ENCODE results near the gene JUND. TPM values are rescaled to one million over a fixed set of nuclear protein-coding genes. Genes with fewer than 3 reads are reported as not detected.

The JUND gene
- total RNA-seq, 1 experiment from 2014 or later, result 221 TPM

GRCh38 chr19:18300930-18301717 is 19.7 kb upstream of the JUND start (continued):
- no peak for TF ChIP-seq EGR1 (IDR thresholded peaks at IDR 0.05; ENCODE audit: low read depth)
- peak; percentile 50 for TF ChIP-seq POLR2AphosphoS5 (IDR thresholded peaks at IDR 0.05; ENCODE audit: low read depth, low read length)
- no peak for TF ChIP-seq YY1 (IDR thresholded peaks at IDR 0.05; ENCODE audit: extremely low read depth, insufficient replicate concordance, low read depth, low read length)
- TF ChIP-seq CEBPB (IDR thresholded peaks at IDR 0.05; ENCODE audit: low read depth), result no peak

GRCh38 chr19:18299654-18300053 is 18.2 kb upstream of the JUND start:
- ChIA-PET POLR2A (interaction anchor here (1.2 to 3.2 kb wide), 3 partner anchors 19 to 89 kb away, joined by 3 to 14 read pairs (median 3); partner anchors contain the start of gene JUND), CTCF (no interaction called here), RAD21 (ENCODE audit: low non-redundant PET in 1 of 2, low total read pairs in 2 of 2, uncharacterized antibody in 2 of 2, unreplicated experiment in 2 of 2) (interaction anchor here in 1 of 2 experiments (0.7 kb wide), 1 partner anchor 13 kb away, joined by 3 read pairs; no protein-coding TSS in a partner anchor)
- no TSS peak for BruUV-seq (replicated peaks)
- Histone ChIP-seq H3K4me2 (ENCODE audit: low read length) (0 out of 2 replicates have a peak overlapping the region, but pooled peaks have one; percentile 48), H3K4me3 (replicated peaks in 1 of 2; ENCODE audit: low read depth in 1 of 2, low read length in 2 of 2) (no peak overlapping the region), H4K20me1 (ENCODE audit: insufficient read depth) (no peaks in the 10 kb centered on the region), H3K27me3 (ENCODE audit: insufficient read depth, low read length) (no peaks in the 10 kb centered on the region), H3K9me2 (ENCODE audit: insufficient read depth) (no peaks in the 10 kb centered on the region), H3K9ac (ENCODE audit: low read length) (no peak overlapping the region), H3K79me2 (ENCODE audit: insufficient read depth, low read length) (no peaks in the 10 kb centered on the region), H3K36me3 (ENCODE audit: control insufficient read depth in 1 of 2, insufficient read depth in 2 of 2, low read length in 2 of 2) (no peaks in the 10 kb centered on the region), H3K4me1 (ENCODE audit: control insufficient read depth in 1 of 2, insufficient read depth in 2 of 2, low read length in 2 of 2) (peaks cover 48 to 72% of the 10 kb centered on the region in 2 experiments), H3K9me3 (ENCODE audit: control insufficient read depth in 1 of 2, insufficient read depth in 1 of 2, low read depth in 1 of 2, low read length in 2 of 2) (no peaks in the 10 kb centered on the region), H3K27ac (ENCODE audit: low read depth, low read length) (no peak overlapping the region), H2AFZ (ENCODE audit: low read depth, low read length, poor library complexity, severe bottlenecking) (no peak overlapping the region)
- ATAC-seq (no peak), DNase-seq (ENCODE audit: low read depth, low spot score) (no peak)
- intact Hi-C loops (cut with micrococcal nuclease), result no loop called here
- no peak for TF ChIP-seq MAX (IDR thresholded peaks at IDR 0.05)
- TF ChIP-seq POLR2AphosphoS5 (IDR thresholded peaks at IDR 0.05; ENCODE audit: low read depth, low read length), result no peak
- no peak for TF ChIP-seq SIN3A (IDR thresholded peaks at IDR 0.05; ENCODE audit: low read depth)
- TF ChIP-seq RAD21 (IDR thresholded peaks at IDR 0.05; ENCODE audit: low read depth), result no peak
- no peak for TF ChIP-seq CTCF (IDR thresholded peaks at IDR 0.05 in 2 of 3, conservative IDR thresholded peaks at IDR 0.05 in 1 of 3; ENCODE audit: borderline replicate concordance in 1 of 3, insufficient read depth in 1 of 3, low read depth in 2 of 3, low read length in 2 of 3)
- no peak for TF ChIP-seq ELF1 (IDR thresholded peaks at IDR 0.05; ENCODE audit: borderline replicate concordance, low read depth)

Data from HCT116 (cell line).